COLO668 (cell line): ENCODE data around the gene CRMP1.
"Not testable (repeated sequence)": the region's sequence is repeated elsewhere in the genome, so short reads cannot be mapped to it uniquely, and the experiment has no call there.

ENCODE experiments used
- DNase-seq: peaks from one replicate; lab custom pipeline; 2025; ENCODE audit not compliant: unreplicated experiment; lab: John Stamatoyannopoulos, UW

CRMP1 gene

GRCh38 chr4:5858020-5858769, 34.7 kb downstream of the CRMP1 start:
- DNase-seq = no peak

- no peak for DNase-seq
Measured at GRCh38 chr4:5857199-5857598, 35.7 kb downstream of the CRMP1 start.

GRCh38 chr4:5856362-5856761, 36.5 kb downstream of the CRMP1 start:
- not testable (repeated sequence) for DNase-seq

GRCh38 chr4:5854929-5855328, 38.0 kb downstream of the CRMP1 start:
- DNase-seq = no peak

GRCh38 chr4:5852523-5853202, 40.2 kb downstream of the CRMP1 start:
- DNase-seq = no peak

- no peak for DNase-seq
Measured at GRCh38 chr4:5851637-5852301, 41.1 kb downstream of the CRMP1 start.

GRCh38 chr4:5845035-5845905, 47.6 kb downstream of the CRMP1 start:
- no peak for DNase-seq

GRCh38 chr4:5843573-5844530, 49.0 kb downstream of the CRMP1 start:
- DNase-seq = no peak

- DNase-seq = no peak
Measured at GRCh38 chr4:5842456-5842855, 50.4 kb downstream of the CRMP1 start.

- no peak for DNase-seq
Measured at GRCh38 chr4:5839751-5840674, 52.9 kb downstream of the CRMP1 start.

- no peak for DNase-seq
Measured at GRCh38 chr4:5839332-5839731, 53.6 kb downstream of the CRMP1 start.

- not testable (repeated sequence) for DNase-seq
Measured at GRCh38 chr4:5837483-5837882, 55.4 kb downstream of the CRMP1 start.

- DNase-seq = peak; percentile 21
Measured at GRCh38 chr4:5836943-5837342, 55.9 kb downstream of the CRMP1 start.

GRCh38 chr4:5828005-5828391, 64.9 kb downstream of the CRMP1 start:
- no peak for DNase-seq

- no peak for DNase-seq
Measured at GRCh38 chr4:5827108-5828004, 65.5 kb downstream of the CRMP1 start.

- DNase-seq = no peak
Measured at GRCh38 chr4:5826437-5827107, 66.3 kb downstream of the CRMP1 start.

GRCh38 chr4:5825321-5826041, 67.4 kb downstream of the CRMP1 start:
- no peak for DNase-seq
